Measurements from ENCODE around the gene ATP2B3. TPM values are rescaled to one million over a fixed set of nuclear protein-coding genes. Genes with fewer than 3 reads are reported as not detected.

ATP2B3 gene
- total and polyA plus RNA-seq, 2 experiments from 2014 or later, result 0.17 TPM; not detected in 1

DNA sequence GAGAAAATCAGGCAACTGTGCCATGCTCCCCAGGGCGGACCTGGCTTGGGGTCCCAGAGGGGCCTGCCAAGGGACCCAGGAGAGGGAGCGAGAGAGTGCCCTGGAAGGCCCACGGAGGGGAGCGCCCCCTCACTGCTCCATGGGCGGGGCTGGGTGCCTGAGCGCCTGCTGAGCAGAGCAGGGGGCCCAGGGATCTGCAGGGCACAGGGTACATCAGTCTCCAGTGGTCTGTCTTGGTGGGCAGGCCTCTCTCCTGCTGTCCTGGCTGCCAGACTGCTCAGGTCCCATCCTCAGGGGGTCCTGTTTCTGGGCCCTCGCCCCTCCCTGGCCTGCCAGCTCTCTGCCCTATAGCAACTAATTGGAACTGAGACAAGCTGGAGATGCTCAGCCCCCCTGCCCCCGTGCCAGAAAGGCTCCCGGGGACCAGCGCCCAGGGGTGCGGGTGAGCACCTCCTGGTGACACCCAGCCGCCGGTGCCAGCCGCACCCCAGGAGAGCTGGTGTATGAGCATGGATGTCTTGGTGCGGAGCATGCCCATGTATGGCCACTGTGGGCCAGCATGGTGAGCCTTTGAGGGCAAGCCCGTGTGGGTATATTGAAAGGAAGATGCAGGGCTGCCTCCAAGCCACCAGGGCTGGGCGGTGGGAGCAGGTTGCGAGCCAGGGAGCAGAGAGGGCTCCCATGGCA is 21.4 kb upstream of the ATP2B3 start (continued):
- TF ChIP-seq, protein P1, sequence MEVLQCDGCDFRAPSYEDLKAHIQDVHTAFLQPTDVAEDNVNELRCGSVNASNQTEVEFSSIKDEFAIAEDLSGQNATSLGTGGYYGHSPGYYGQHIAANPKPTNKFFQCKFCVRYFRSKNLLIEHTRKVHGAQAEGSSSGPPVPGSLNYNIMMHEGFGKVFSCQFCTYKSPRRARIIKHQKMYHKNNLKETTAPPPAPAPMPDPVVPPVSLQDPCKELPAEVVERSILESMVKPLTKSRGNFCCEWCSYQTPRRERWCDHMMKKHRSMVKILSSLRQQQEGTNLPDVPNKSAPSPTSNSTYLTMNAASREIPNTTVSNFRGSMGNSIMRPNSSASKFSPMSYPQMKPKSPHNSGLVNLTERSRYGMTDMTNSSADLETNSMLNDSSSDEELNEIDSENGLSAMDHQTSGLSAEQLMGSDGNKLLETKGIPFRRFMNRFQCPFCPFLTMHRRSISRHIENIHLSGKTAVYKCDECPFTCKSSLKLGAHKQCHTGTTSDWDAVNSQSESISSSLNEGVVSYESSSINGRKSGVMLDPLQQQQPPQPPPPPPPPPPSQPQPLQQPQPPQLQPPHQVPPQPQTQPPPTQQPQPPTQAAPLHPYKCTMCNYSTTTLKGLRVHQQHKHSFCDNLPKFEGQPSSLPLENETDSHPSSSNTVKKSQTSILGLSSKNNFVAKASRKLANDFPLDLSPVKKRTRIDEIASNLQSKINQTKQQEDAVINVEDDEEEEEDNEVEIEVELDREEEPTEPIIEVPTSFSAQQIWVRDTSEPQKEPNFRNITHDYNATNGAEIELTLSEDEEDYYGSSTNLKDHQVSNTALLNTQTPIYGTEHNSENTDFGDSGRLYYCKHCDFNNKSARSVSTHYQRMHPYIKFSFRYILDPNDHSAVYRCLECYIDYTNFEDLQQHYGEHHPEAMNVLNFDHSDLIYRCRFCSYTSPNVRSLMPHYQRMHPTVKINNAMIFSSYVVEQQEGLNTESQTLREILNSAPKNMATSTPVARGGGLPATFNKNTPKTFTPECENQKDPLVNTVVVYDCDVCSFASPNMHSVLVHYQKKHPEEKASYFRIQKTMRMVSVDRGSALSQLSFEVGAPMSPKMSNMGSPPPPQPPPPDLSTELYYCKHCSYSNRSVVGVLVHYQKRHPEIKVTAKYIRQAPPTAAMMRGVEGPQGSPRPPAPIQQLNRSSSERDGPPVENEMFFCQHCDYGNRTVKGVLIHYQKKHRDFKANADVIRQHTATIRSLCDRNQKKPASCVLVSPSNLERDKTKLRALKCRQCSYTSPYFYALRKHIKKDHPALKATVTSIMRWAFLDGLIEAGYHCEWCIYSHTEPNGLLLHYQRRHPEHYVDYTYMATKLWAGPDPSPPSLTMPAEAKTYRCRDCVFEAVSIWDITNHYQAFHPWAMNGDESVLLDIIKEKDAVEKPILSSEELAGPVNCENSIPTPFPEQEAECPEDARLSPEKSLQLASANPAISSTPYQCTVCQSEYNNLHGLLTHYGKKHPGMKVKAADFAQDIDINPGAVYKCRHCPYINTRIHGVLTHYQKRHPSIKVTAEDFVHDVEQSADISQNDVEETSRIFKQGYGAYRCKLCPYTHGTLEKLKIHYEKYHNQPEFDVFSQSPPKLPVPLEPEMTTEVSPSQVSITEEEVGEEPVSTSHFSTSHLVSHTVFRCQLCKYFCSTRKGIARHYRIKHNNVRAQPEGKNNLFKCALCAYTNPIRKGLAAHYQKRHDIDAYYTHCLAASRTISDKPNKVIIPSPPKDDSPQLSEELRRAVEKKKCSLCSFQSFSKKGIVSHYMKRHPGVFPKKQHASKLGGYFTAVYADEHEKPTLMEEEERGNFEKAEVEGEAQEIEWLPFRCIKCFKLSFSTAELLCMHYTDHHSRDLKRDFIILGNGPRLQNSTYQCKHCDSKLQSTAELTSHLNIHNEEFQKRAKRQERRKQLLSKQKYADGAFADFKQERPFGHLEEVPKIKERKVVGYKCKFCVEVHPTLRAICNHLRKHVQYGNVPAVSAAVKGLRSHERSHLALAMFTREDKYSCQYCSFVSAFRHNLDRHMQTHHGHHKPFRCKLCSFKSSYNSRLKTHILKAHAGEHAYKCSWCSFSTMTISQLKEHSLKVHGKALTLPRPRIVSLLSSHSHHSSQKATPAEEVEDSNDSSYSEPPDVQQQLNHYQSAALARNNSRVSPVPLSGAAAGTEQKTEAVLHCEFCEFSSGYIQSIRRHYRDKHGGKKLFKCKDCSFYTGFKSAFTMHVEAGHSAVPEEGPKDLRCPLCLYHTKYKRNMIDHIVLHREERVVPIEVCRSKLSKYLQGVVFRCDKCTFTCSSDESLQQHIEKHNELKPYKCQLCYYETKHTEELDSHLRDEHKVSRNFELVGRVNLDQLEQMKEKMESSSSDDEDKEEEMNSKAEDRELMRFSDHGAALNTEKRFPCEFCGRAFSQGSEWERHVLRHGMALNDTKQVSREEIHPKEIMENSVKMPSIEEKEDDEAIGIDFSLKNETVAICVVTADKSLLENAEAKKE (CRISPR knock-in tag; IDR thresholded peaks at IDR 0.05), result no peak

GRCh38 chrX:153496590-153496959 is 20.9 kb upstream of the ATP2B3 start:
- Histone ChIP-seq H3K27ac (ENCODE audit: low read depth) (no peak overlapping the region), H3K4me3 (no peak overlapping the region), H3K9me2 (ENCODE audit: insufficient read depth) (no peaks in the 10 kb centered on the region), H3K4me2 (no peak overlapping the region), H3K27me3 (ENCODE audit: insufficient read depth) (no peaks in the 10 kb centered on the region), H3K4me1 (ENCODE audit: insufficient read depth) (no peaks in the 10 kb centered on the region), H4K20me1 (replicated peaks; ENCODE audit: insufficient read depth) (no peaks in the 10 kb centered on the region), H3K36me3 (ENCODE audit: insufficient read depth) (no peaks in the 10 kb centered on the region), H3K79me2 (replicated peaks; ENCODE audit: insufficient read depth) (no peaks in the 10 kb centered on the region), H3F3A (replicated peaks; ENCODE audit: low read depth) (no peaks in the 10 kb centered on the region), H2AFZ (no peak overlapping the region)
- H3K4me3 Mint-ChIP-seq, result no peak overlapping the region
- ATAC-seq (no peak), DNase-seq (ENCODE audit: low spot score) (no peak)
- H3K36me3 Mint-ChIP-seq (ENCODE audit: low read depth), result no peaks in the 10 kb centered on the region
- H3K27me3 Mint-ChIP-seq (ENCODE audit: insufficient read depth, low read depth, poor library complexity), result peaks cover 4% of the 10 kb centered on the region
- H3K4me1 Mint-ChIP-seq, result peaks cover 5% of the 10 kb centered on the region
- H3K9me3 Mint-ChIP-seq, result no peaks in the 10 kb centered on the region
- no peak overlapping the region for H3K27ac Mint-ChIP-seq
- TF ChIP-seq REST (IDR thresholded peaks at IDR 0.05; ENCODE audit: unreplicated experiment) (no peak), EZH2 (IDR thresholded peaks at IDR 0.05; ENCODE audit: low read depth, unreplicated experiment) (no peak), ZNF331 (CRISPR knock-in tag; IDR thresholded peaks at IDR 0.05; ENCODE audit: low read depth) (no peak)
- TF ChIP-seq, protein P1 (CRISPR knock-in tag; IDR thresholded peaks at IDR 0.05), result no peak

Measured in GM23338 (cell line).